Kidney (tissue), 14 donors: Measurements from ENCODE around the gene SNX1. TPM values are rescaled to one million over a fixed set of nuclear protein-coding genes. Genes with fewer than 3 reads are reported as not detected.

Experiments used
- DNase-seq, 5 donors: peaks; one replicate each; pipeline ENCODE4 v3.0.0-alpha.2; 2013 to 2020
- FAIRE-seq: peaks from 2 replicates; lab custom pipeline; 2012; peaks lifted over from hg19 to GRCh38; lab: Jason Lieb, UNC
- H3K27ac ChIP-seq, 2 donors: one replicate each; pipeline ENCODE4 v1.7.0; 2013; ENCODE audit warnings: low read depth in 2 of 2, low read length in 2 of 2, inconsistent platforms in 1 of 2
- H3K27me3 ChIP-seq: one replicate; pipeline ENCODE4 v1.7.1; 2013; ENCODE audit warnings: low read length, inconsistent platforms; ENCODE audit not compliant: control insufficient read depth, insufficient read depth
- H3K36me3 ChIP-seq, 3 donors: one replicate each; pipeline versions ENCODE4 v1.7.0 to v1.7.1; 2013; ENCODE audit warnings: low read length in 3 of 3, control low read depth in 1 of 3, inconsistent platforms in 1 of 3; ENCODE audit not compliant: insufficient read depth in 3 of 3, control insufficient read depth in 2 of 3
- H3K4me1 ChIP-seq, 3 donors: one replicate each; pipeline versions ENCODE4 v1.7.0 to v1.7.1; 2013; ENCODE audit warnings: low read length in 3 of 3, inconsistent platforms in 1 of 3, low read depth in 1 of 3; ENCODE audit not compliant: control insufficient read depth in 2 of 3, insufficient read depth in 2 of 3
- H3K4me3 ChIP-seq, 3 donors: one replicate each; pipeline versions ENCODE4 v1.7.0 to v1.8.1; 2013; ENCODE audit warnings: low read length in 3 of 3, control low read depth in 1 of 3, inconsistent platforms in 1 of 3
- H3K9ac ChIP-seq, 3 donors: one replicate each; pipeline versions ENCODE4 v1.7.0 to v1.7.1; 2013; ENCODE audit warnings: low read length in 3 of 3, control low read depth in 1 of 3, inconsistent platforms in 1 of 3
- H3K9me3 ChIP-seq, 3 donors: one replicate each; pipeline versions ENCODE4 v1.7.0 to v1.7.1; 2013; ENCODE audit warnings: low read length in 3 of 3, control low read depth in 1 of 3, inconsistent platforms in 1 of 3; ENCODE audit not compliant: control insufficient read depth in 2 of 3, insufficient read depth in 1 of 3
- CTCF ChIP-seq: IDR thresholded peaks from 3 replicates; pipeline ENCODE4 v1.5.1; 2012; ENCODE audit warnings: mild to moderate bottlenecking, moderate library complexity, borderline replicate concordance; ENCODE audit not compliant: insufficient read depth; ENCODE audit errors: extremely low read depth
- intact Hi-C: fragments of 100-400 bp; cut with DNase I; formaldehyde crosslinking; loops from one replicate; pipeline ENCODE4 v1.11.1; 2022
- polyA plus RNA-seq: library from polyadenylated mRNA; stranded (reverse); fragments of 350-450 nt; fragmentation: Illumina TruSeq; extraction: RNeasy Lipid Tissue Mini Kit (QIAGEN cat#74804); gene quantifications from one replicate; pipeline ENCODE4 v1.2.3, GENCODE V29; 2014; ENCODE audit warnings: low read depth, low replicate concordance; ENCODE audit not compliant: insufficient read depth
- total RNA-seq: library from RNA; stranded (reverse); fragmentation: NEBNext Ultra II Directional; extraction: Animal tissue kit (Norgen Biotek cat#: 25700); gene quantifications from one replicate; pipeline ENCODE4 v1.2.1, GENCODE V29; 2021
- donor health status: control.
- donor health status: control.
- donor health status: control.
- donor health status: control.
- donor health status: control.
- donor health status: DM: yes; HTN: yes; CAD: no.
- donor health status: Normal renal cell carcinoma (clear cell type).

SNX1 gene
- total and polyA plus RNA-seq, 2 donors from 2014 or later, result 81.2 to 148 TPM

- H3K4me3 ChIP-seq, result no peak overlapping the region
- no peaks in the 10 kb centered on the region for H3K9me3 ChIP-seq
- no peak for FAIRE-seq
- intact Hi-C loops, result no loop called here
- DNase-seq, result no peak
- H3K4me1 ChIP-seq, result no peaks in the 10 kb centered on the region
- H3K27ac ChIP-seq, result no peak overlapping the region
- H3K9ac ChIP-seq, result no peak overlapping the region
- H3K27me3 ChIP-seq, result no peaks in the 10 kb centered on the region
- H3K36me3 ChIP-seq, result peaks cover 0 to 6% (median 2%) of the 10 kb centered on the region in 3 donors
- TF ChIP-seq CTCF, result no peak
These were observed 89.5 kb downstream of the SNX1 start for GRCh38 chr15:64185146-64185911.

GRCh38 chr15:64187396-64188191, 91.8 kb downstream of the SNX1 start:
- Histone ChIP-seq H3K4me1 (no peaks in the 10 kb centered on the region), H3K36me3 (peaks cover 0 to 6% (median 0%) of the 10 kb centered on the region in 3 donors), H3K4me3 (no peak overlapping the region), H3K27ac (no peak overlapping the region), H3K27me3 (no peaks in the 10 kb centered on the region), H3K9ac (no peak overlapping the region), H3K9me3 (no peaks in the 10 kb centered on the region)
- FAIRE-seq (no peak), DNase-seq (no peak)
- intact Hi-C loops, result no loop called here
- TF ChIP-seq CTCF, result no peak

Other genes with a start within 250 kb of the SNX1 start
- gene DAPK2, start 49.5 kb upstream of the SNX1 start, total RNA-seq, result 3.0 TPM
- 3.8 TPM for gene DAPK2, start 49.5 kb upstream of the SNX1 start, polyA plus RNA-seq
- gene CIAO2A, start 2.1 kb upstream of the SNX1 start, total RNA-seq, result 41.6 TPM
- 92.4 TPM for gene CIAO2A, start 2.1 kb upstream of the SNX1 start, polyA plus RNA-seq
- gene SNX22, start 55.7 kb downstream of the SNX1 start, total RNA-seq, result 4.6 TPM
- 1.1 TPM for gene SNX22, start 55.7 kb downstream of the SNX1 start, polyA plus RNA-seq
- 484 TPM for gene PPIB, start 67.0 kb downstream of the SNX1 start, total RNA-seq
- 705 TPM for gene PPIB, start 67.0 kb downstream of the SNX1 start, polyA plus RNA-seq